SK-N-SH treated with all-trans-retinoic acid at 6 μM for 48 hours (cell line): ENCODE measurements around the gene NTN1.

Experiments
- ATAC-seq: fragments of 200-7000 bp; cut with Tn5 transposase; 3 replicates; pipeline ENCODE4 v1.9.1; 2020; ENCODE audit warnings: mild to moderate bottlenecking, moderate library complexity
- ARNTL ChIP-seq: fragments of 450-650 bp; formaldehyde crosslinking; IDR thresholded peaks from 2 replicates; pipeline ENCODE4 v1.5.0; 2020; ENCODE audit warnings: low read depth, mild to moderate bottlenecking, moderate library complexity, borderline replicate concordance
- BACH2 ChIP-seq: fragments of 250-450 bp; sonication (Bioruptor Pico); IDR thresholded peaks from 2 replicates; pipeline ENCODE4 v1.9.0; 2021; ENCODE audit warnings: mild to moderate bottlenecking, borderline replicate concordance
- CSDC2 ChIP-seq: fragments of 250-450 bp; sonication (Bioruptor Pico); IDR thresholded peaks from 2 replicates; pipeline ENCODE4 v1.5.0; 2020; ENCODE audit warnings: mild to moderate bottlenecking, moderate library complexity
- ESRRG ChIP-seq: fragments of 250-450 bp; sonication (Bioruptor Pico); IDR thresholded peaks from 2 replicates; pipeline ENCODE4 v1.6.1; 2021; ENCODE audit warnings: mild to moderate bottlenecking
- GLIS3 ChIP-seq: fragments of 250-450 bp; sonication (Bioruptor Pico); IDR thresholded peaks from 2 replicates; pipeline ENCODE4 v1.5.0; 2020; ENCODE audit warnings: mild to moderate bottlenecking, moderate library complexity
- ISL1 ChIP-seq: fragments of 250-450 bp; sonication (Bioruptor Pico); IDR thresholded peaks from 2 replicates; pipeline ENCODE4 v2.1.2; 2022; ENCODE audit warnings: mild to moderate bottlenecking, moderate library complexity
- OSR1 ChIP-seq: fragments of 250-450 bp; sonication (Bioruptor Pico); IDR thresholded peaks from 2 replicates; pipeline ENCODE4 v1.8.0; 2022; ENCODE audit warnings: moderate library complexity, mild to moderate bottlenecking, inconsistent platforms
- PPARA ChIP-seq: fragments of 250-450 bp; sonication (Bioruptor Pico); IDR thresholded peaks from 2 replicates; pipeline ENCODE4 v1.5.0; 2020; ENCODE audit warnings: mild to moderate bottlenecking, borderline replicate concordance
- RARB ChIP-seq: fragments of 250-450 bp; sonication (Bioruptor Pico); IDR thresholded peaks from 2 replicates; pipeline ENCODE4 v1.8.0; 2021; ENCODE audit warnings: mild to moderate bottlenecking, moderate library complexity
- SNAI2 ChIP-seq: fragments of 250-450 bp; sonication (Bioruptor Pico); IDR thresholded peaks from 2 replicates; pipeline ENCODE4 v1.5.0; 2020; ENCODE audit warnings: mild to moderate bottlenecking, moderate library complexity
- TCF4 ChIP-seq: fragments of 250-450 bp; sonication (Bioruptor Pico); IDR thresholded peaks from 2 replicates; pipeline ENCODE4 v1.8.0; 2021; ENCODE audit warnings: mild to moderate bottlenecking, moderate library complexity, borderline replicate concordance
- TOX ChIP-seq: fragments of 250-450 bp; sonication (Bioruptor Pico); IDR thresholded peaks from 2 replicates; pipeline ENCODE4 v1.8.0; 2021; ENCODE audit warnings: mild to moderate bottlenecking, moderate library complexity, borderline replicate concordance
- ZFP3 ChIP-seq: fragments of 250-450 bp; sonication (Bioruptor Pico); IDR thresholded peaks from 2 replicates; pipeline ENCODE4 v1.5.0; 2020; ENCODE audit warnings: mild to moderate bottlenecking, moderate library complexity
- ZFP30 ChIP-seq: fragments of 450-650 bp; formaldehyde crosslinking; IDR thresholded peaks from 2 replicates; pipeline ENCODE4 v1.5.0; 2022; ENCODE audit warnings: mild to moderate bottlenecking, moderate library complexity
- ZNF565 ChIP-seq: fragments of 450-650 bp; formaldehyde crosslinking; conservative IDR thresholded peaks from 2 replicates; pipeline ENCODE4 v1.5.0; 2020; ENCODE audit warnings: low read depth, mild to moderate bottlenecking, moderate library complexity
- ZNF70 ChIP-seq: fragments of 450-650 bp; formaldehyde crosslinking; IDR thresholded peaks from 2 replicates; pipeline ENCODE4 v1.5.0; 2020; ENCODE audit warnings: mild to moderate bottlenecking, moderate library complexity
- ZNF8 ChIP-seq: fragments of 450-650 bp; formaldehyde crosslinking; IDR thresholded peaks from 2 replicates; pipeline ENCODE4 v1.5.0; 2020; ENCODE audit warnings: mild to moderate bottlenecking, moderate library complexity
- TF ChIP-seq, protein P1 (sequence below): fragments of 250-450 bp; sonication (Bioruptor Pico); IDR thresholded peaks from 2 replicates; pipeline ENCODE4 v1.8.0; 2020; ENCODE audit warnings: mild to moderate bottlenecking, moderate library complexity, borderline replicate concordance
- TF ChIP-seq, protein P2 (sequence below): fragments of 250-450 bp; sonication (Bioruptor Pico); IDR thresholded peaks from 2 replicates; pipeline ENCODE4 v1.5.0; 2020; ENCODE audit warnings: mild to moderate bottlenecking, moderate library complexity
- TF ChIP-seq, protein P3 (sequence below): fragments of 250-450 bp; sonication (Bioruptor Pico); IDR thresholded peaks from 2 replicates; pipeline ENCODE4 v1.8.0; 2021; ENCODE audit warnings: low read depth, mild to moderate bottlenecking, moderate library complexity, borderline replicate concordance
- TF ChIP-seq, protein P4 (sequence below): fragments of 250-450 bp; sonication (Bioruptor Pico); IDR thresholded peaks from 2 replicates; pipeline ENCODE4 v1.5.1; 2021; ENCODE audit warnings: mild to moderate bottlenecking, moderate library complexity
- TF ChIP-seq, protein P5 (sequence below): fragments of 250-450 bp; sonication (Bioruptor Pico); IDR thresholded peaks from 2 replicates; pipeline ENCODE4 v1.5.1; 2020; ENCODE audit warnings: low read depth, mild to moderate bottlenecking, moderate library complexity

Gene NTN1

DNA sequence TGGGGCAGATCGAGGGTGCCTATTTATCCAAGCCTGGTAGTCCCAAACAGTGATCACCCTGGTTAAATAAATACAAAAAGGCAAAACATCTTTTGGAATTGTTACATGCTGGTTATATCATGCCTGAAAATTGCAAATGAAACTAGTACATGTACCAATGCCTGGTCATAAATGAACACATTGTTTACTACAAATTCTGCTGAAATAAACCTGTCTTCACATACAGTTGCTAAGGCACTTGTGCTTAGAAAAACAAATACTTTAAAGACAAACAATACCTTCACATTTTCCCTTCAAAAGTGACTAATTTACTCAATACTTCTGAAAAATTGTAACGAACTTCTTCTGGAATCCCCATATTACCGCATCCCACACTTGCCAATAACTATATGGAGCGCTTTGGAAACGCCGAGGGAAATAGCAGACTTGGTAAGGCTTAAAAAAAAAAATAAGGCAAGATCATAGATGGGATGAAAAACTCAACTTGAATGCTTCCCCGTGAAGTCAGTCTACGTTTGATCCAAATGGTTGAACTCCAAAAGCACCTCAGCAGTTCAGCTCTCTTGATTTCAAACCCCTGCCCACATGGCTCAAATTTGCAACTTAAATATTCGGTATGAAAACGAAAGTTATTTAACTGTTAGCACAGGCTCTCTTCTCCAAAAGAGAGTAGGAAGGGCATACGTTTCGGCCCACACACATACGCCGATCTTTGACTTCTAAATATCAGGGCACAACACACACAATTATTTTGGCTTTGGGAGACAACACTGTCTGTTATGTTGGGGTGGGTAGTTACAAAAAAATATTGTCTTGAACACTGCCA lies 264.5 kb downstream of the NTN1 start:
- no peak for ATAC-seq
- no peak for TF ChIP-seq ZFP3
- no peak for TF ChIP-seq RARB (CRISPR knock-in tag)
- no peak for TF ChIP-seq TCF4 (CRISPR knock-in tag)
- TF ChIP-seq OSR1 (CRISPR knock-in tag) = no peak
- TF ChIP-seq ZNF70 (CRISPR knock-in tag) = no peak
- no peak for TF ChIP-seq ZFP30 (CRISPR knock-in tag)
- TF ChIP-seq, protein P1, sequence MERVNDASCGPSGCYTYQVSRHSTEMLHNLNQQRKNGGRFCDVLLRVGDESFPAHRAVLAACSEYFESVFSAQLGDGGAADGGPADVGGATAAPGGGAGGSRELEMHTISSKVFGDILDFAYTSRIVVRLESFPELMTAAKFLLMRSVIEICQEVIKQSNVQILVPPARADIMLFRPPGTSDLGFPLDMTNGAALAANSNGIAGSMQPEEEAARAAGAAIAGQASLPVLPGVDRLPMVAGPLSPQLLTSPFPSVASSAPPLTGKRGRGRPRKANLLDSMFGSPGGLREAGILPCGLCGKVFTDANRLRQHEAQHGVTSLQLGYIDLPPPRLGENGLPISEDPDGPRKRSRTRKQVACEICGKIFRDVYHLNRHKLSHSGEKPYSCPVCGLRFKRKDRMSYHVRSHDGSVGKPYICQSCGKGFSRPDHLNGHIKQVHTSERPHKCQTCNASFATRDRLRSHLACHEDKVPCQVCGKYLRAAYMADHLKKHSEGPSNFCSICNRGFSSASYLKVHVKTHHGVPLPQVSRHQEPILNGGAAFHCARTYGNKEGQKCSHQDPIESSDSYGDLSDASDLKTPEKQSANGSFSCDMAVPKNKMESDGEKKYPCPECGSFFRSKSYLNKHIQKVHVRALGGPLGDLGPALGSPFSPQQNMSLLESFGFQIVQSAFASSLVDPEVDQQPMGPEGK (CRISPR knock-in tag) = no peak
- no peak for TF ChIP-seq ZNF8 (CRISPR knock-in tag)
- no peak for TF ChIP-seq SNAI2
- no peak for TF ChIP-seq CSDC2 (CRISPR knock-in tag)
- TF ChIP-seq ISL1 (CRISPR knock-in tag) = no peak
- TF ChIP-seq, protein P2, sequence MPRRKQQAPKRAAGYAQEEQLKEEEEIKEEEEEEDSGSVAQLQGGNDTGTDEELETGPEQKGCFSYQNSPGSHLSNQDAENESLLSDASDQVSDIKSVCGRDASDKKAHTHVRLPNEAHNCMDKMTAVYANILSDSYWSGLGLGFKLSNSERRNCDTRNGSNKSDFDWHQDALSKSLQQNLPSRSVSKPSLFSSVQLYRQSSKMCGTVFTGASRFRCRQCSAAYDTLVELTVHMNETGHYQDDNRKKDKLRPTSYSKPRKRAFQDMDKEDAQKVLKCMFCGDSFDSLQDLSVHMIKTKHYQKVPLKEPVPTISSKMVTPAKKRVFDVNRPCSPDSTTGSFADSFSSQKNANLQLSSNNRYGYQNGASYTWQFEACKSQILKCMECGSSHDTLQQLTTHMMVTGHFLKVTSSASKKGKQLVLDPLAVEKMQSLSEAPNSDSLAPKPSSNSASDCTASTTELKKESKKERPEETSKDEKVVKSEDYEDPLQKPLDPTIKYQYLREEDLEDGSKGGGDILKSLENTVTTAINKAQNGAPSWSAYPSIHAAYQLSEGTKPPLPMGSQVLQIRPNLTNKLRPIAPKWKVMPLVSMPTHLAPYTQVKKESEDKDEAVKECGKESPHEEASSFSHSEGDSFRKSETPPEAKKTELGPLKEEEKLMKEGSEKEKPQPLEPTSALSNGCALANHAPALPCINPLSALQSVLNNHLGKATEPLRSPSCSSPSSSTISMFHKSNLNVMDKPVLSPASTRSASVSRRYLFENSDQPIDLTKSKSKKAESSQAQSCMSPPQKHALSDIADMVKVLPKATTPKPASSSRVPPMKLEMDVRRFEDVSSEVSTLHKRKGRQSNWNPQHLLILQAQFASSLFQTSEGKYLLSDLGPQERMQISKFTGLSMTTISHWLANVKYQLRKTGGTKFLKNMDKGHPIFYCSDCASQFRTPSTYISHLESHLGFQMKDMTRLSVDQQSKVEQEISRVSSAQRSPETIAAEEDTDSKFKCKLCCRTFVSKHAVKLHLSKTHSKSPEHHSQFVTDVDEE (CRISPR knock-in tag) = no peak
- TF ChIP-seq, protein P3, sequence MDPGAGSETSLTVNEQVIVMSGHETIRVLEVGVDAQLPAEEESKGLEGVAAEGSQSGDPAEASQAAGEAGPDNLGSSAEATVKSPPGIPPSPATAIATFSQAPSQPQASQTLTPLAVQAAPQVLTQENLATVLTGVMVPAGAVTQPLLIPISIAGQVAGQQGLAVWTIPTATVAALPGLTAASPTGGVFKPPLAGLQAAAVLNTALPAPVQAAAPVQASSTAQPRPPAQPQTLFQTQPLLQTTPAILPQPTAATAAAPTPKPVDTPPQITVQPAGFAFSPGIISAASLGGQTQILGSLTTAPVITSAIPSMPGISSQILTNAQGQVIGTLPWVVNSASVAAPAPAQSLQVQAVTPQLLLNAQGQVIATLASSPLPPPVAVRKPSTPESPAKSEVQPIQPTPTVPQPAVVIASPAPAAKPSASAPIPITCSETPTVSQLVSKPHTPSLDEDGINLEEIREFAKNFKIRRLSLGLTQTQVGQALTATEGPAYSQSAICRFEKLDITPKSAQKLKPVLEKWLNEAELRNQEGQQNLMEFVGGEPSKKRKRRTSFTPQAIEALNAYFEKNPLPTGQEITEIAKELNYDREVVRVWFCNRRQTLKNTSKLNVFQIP (CRISPR knock-in tag) = no peak
- TF ChIP-seq, all 23 proteins: peak for 0

DNA sequence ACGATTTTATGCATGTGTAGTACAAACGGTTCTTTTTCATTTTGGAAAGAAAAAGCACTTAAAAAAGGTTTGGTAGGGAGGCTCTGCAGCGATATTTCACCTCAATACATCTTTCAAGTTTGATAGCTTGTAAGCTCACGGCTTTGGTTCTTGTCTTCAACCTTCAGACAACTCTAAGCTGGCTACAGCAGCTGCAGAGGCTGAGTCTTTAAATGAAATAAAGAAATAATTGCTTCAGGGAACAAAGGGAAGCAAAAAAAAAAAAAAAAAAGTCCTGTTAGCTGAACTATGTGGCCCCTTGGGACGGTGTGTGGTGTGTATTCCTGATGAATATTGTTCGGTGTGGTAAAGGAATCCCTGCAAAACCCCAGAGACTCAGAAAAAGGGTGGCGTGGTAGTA lies 265.1 kb downstream of the NTN1 start:
- TF ChIP-seq TOX (no peak), PPARA (CRISPR knock-in tag) (no peak), ISL1 (CRISPR knock-in tag) (no peak), ZNF565 (CRISPR knock-in tag) (no peak), BACH2 (CRISPR knock-in tag) (no peak), TCF4 (CRISPR knock-in tag) (no peak), ESRRG (CRISPR knock-in tag) (no peak), GLIS3 (CRISPR knock-in tag) (no peak), SNAI2 (no peak), CSDC2 (CRISPR knock-in tag) (no peak), RARB (CRISPR knock-in tag) (no peak), ZNF70 (CRISPR knock-in tag) (no peak), OSR1 (CRISPR knock-in tag) (no peak), ARNTL (CRISPR knock-in tag) (no peak)
- TF ChIP-seq, protein P4, sequence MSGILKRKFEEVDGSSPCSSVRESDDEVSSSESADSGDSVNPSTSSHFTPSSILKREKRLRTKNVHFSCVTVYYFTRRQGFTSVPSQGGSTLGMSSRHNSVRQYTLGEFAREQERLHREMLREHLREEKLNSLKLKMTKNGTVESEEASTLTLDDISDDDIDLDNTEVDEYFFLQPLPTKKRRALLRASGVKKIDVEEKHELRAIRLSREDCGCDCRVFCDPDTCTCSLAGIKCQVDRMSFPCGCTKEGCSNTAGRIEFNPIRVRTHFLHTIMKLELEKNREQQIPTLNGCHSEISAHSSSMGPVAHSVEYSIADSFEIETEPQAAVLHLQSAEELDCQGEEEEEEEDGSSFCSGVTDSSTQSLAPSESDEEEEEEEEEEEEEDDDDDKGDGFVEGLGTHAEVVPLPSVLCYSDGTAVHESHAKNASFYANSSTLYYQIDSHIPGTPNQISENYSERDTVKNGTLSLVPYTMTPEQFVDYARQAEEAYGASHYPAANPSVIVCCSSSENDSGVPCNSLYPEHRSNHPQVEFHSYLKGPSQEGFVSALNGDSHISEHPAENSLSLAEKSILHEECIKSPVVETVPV (CRISPR knock-in tag) = no peak
- TF ChIP-seq, protein P5, sequence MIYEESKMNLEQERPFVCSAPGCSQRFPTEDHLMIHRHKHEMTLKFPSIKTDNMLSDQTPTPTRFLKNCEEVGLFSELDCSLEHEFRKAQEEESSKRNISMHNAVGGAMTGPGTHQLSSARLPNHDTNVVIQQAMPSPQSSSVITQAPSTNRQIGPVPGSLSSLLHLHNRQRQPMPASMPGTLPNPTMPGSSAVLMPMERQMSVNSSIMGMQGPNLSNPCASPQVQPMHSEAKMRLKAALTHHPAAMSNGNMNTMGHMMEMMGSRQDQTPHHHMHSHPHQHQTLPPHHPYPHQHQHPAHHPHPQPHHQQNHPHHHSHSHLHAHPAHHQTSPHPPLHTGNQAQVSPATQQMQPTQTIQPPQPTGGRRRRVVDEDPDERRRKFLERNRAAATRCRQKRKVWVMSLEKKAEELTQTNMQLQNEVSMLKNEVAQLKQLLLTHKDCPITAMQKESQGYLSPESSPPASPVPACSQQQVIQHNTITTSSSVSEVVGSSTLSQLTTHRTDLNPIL (CRISPR knock-in tag) = no peak
- TF ChIP-seq, protein P1 (CRISPR knock-in tag) = no peak
- ATAC-seq = no peak
